C4-2B (cell line): ENCODE measurements around the gene ACTR6.

Source experiments
- H3K27ac ChIP-seq: fragments of 450-650 bp; 2 replicates; pipeline ENCODE4 v1.5.1; 2017
- CTCF ChIP-seq: fragments of 450-650 bp; conservative IDR thresholded peaks from 2 replicates; pipeline ENCODE4 v1.5.1; 2017; ENCODE audit warnings: mild to moderate bottlenecking
- ZFX ChIP-seq: fragments of 450-650 bp; IDR thresholded peaks from 2 replicates; pipeline ENCODE4 v1.6.1; 2017

ACTR6 gene

DNA sequence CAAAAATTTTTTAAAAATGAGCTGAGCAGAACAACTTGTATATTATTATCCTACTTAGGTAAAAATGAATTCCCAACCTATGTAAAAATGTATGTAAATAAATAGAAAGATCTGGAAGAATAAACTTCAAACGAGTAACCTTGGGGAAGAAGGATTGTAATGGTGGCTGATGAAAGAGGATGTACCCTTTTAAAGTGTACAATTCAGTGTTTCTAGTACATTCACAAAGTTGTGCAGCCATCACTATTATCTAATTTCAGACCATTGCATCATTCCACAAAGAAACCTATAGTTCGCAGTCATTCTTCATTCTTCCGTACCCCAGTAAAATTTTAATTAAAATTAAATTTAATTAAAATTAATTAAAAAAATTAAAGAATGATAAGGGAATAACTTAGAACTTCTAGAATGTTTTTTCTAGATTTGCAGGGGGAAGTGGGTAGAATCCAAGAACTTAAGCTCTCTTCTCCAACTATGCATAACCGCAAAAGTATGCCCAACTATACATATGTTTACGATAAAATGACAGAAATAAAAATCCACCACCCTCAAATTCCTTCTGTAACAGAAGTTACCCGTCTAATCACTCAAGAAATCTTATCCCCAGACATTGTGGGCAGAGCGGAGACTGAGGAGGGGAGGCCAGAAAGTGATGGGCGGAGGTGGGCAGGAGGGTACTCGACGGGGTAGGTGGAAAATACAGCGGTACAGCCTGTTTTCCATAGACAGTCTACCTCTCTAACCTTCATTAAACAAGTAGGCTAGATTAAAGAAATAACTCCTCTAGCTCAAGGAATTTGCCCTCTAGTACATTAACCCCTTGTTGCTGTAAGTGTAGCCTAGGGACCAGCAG is 65.3 kb downstream of the ACTR6 start:
- TF ChIP-seq CTCF: no peak
- no peak for TF ChIP-seq ZFX
- peak overlapping the region; percentile 98 for H3K27ac ChIP-seq

DNA sequence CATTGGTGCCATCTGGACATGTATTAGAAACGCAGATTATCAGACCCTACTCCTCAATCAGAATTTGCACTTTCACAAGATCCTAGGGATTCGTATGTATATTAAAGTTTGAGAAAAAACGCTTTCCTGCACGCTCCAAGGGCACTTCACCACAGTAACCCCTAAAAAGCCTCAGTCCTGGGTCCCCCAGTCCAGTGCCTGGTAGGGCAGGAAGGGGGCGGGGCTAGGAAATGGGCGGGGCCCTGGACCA is 65.9 kb downstream of the ACTR6 start:
- TF ChIP-seq CTCF (no peak), ZFX (no peak)
- H3K27ac ChIP-seq: peak overlapping the region; percentile 98

DNA sequence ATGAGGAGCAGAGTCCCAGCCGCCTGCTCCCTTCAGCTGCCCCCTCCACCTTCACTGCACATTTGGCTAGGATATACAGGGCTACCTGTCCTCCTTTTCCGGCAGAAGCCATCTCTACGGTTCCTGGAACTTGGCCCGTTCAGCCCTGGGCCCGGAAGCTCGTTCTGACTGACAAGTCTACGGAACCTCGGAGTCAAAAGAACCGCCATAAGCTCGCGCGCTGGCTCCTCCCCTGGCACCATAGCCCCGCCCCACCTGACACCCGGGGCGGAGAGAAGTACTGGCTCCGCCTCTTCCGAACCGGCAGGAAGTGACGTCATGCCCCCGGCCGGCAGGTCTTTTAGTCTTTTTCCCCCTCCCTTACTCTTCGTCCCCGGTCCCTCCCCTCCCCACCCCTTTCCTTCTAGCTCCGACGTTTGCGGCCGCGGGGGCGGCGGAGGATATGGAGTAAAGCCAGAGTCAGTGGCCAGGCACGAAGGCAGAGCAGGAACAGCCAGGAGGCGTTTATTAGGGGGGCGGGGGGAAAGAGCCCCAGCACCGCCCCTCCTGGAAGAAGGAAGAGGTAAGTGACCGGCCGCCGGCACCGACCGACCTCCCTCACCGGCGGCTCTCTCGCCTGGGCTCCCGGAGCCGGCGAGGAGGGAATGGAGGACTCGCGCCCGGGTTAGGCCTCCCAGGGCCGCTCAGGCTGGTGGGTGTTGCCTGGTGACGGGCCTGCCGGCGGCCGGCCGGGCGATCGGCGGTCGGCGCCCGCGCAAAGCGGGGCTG is 66.4 kb downstream of the ACTR6 start, which contains the start of the genes DEPDC4 and SCYL2:
Gene DEPDC4, minus strand, starts transcription at position 245 of the 768 bp plus-strand sequence. Its CDS starts 3 bp downstream, at position 242.
Gene SCYL2, plus strand, starts transcription at position 343 of the 768 bp plus-strand sequence. CDS start 15,794 bp downstream, outside the sequence.
- peak; percentile 76; the same call in 1 of the 2 replicates for TF ChIP-seq ZFX
- no peak for TF ChIP-seq CTCF
- peak within 1 kb of the TSS; percentile 98 for H3K27ac ChIP-seq

GRCh38 chr12:100267603-100268281 is 67.1 kb downstream of the ACTR6 start:
- H3K27ac ChIP-seq: peak overlapping the region; percentile 98

DNA sequence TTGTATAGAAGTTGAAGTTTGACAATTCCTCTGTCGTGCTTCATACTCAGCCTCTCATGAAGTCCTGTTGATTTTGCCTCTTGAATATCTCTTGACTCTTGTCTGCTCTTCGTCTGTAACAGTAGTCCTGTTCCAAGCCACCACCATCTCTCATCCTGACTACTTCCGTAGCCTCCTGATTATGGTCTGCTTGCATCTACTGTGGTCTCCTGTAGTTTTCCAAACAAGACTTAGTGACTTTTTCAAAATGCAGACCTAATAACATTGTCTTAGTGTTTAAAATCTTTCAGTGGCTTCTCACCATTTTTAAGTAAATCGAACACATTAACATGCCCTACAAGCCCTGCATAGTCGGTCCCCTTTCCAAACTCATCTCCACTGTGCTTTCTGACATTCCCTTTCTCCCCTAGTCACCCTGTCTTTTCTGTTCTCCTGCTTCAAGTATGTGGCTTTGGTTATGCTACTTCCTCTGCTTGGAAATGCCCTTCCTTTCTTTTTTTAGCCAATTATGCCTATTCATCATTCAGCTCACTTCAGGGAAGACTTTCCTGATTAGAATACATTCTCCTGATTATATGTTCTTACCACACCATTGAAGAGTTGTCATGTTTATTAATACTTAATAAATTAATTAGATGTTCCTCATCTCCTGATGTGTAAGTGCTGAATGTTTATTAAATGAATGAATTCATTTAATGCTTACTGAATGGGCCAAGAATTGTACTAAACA is 68.4 kb downstream of the ACTR6 start:
- H3K27ac ChIP-seq: no peak overlapping the region
- TF ChIP-seq ZFX (no peak), CTCF (no peak)

More at GRCh38 chr12:100267603-100268281, 67.1 kb downstream of the ACTR6 start:
- TF ChIP-seq CTCF (no peak), ZFX (peak; percentile 47)

GRCh38 chr12:100273782-100274181 is 73.2 kb downstream of the ACTR6 start:
- no peak overlapping the region for H3K27ac ChIP-seq
- TF ChIP-seq CTCF: no peak
- TF ChIP-seq ZFX: no peak
